Peyer's patch (tissue), 4 donors: ENCODE data around the gene ARID1B. TPM values are rescaled to one million over a fixed set of nuclear protein-coding genes. Genes with fewer than 3 reads are reported as not detected.

Experiments
- DNase-seq, 3 donors: peaks; one replicate each; pipeline ENCODE4 v3.0.0-alpha.2; 2017 to 2019
- H3K27ac ChIP-seq, 4 donors: fragments of 200-600 bp; sonication (generic); one replicate each; pipeline ENCODE4 v1.5.1; 2016 to 2019
- H3K27me3 ChIP-seq, 2 donors: fragments of 200-600 bp; sonication (generic); one replicate each; pipeline ENCODE4 v1.5.1; 2019
- H3K36me3 ChIP-seq, 3 donors: fragments of 200-600 bp; sonication (generic); one replicate each; pipeline ENCODE4 v1.5.1; 2016 to 2019
- H3K4me1 ChIP-seq, 4 donors: fragments of 200-600 bp; sonication (generic); one replicate each; pipeline ENCODE4 v1.5.1; 2016 to 2019
- H3K4me3 ChIP-seq, 4 donors: fragments of 200-600 bp; sonication (generic); 1 replicate in 3 of 4; 2 replicates in 1 of 4; pipeline ENCODE4 v1.5.1; 2016 to 2019; ENCODE audit warnings: mild to moderate bottlenecking in 1 of 4
- H3K9me3 ChIP-seq, 4 donors: fragments of 200-600 bp; sonication (generic); one replicate each; pipeline ENCODE4 v1.5.1; 2016 to 2019; ENCODE audit warnings: mild to moderate bottlenecking in 1 of 4
- CTCF ChIP-seq, 6 experiments: fragments of 450-650 bp in 4 of 6; fragments of 200-600 bp in 2 of 6; sonication (generic) in 1 of 6; IDR thresholded peaks; one replicate each; pipeline ENCODE4 v1.5.1; 2017 to 2019; ENCODE audit warnings: antibody characterized with exemption in 6 of 6, mild to moderate bottlenecking in 3 of 6, moderate library complexity in 1 of 6
- POLR2A ChIP-seq, 2 donors: fragments of 450-650 bp; IDR thresholded peaks; one replicate each; pipeline ENCODE4 v1.5.1; 2017; ENCODE audit warnings: antibody characterized with exemption in 2 of 2, mild to moderate bottlenecking in 2 of 2, moderate library complexity in 2 of 2
- total RNA-seq, 4 donors: library from RNA; depleted of rRNA; stranded (reverse); fragments of >200 nt; gene quantifications; one replicate each; pipeline ENCODE4 v1.1.0, GENCODE V29; 2016

ARID1B gene
- total RNA-seq, 4 donors from 2014 or later: 117 to 174 (median 149) TPM

GRCh38 chr6:156869980-156870398 is 92.8 kb downstream of the ARID1B start:
- no peaks in the 10 kb centered on the region for H3K9me3 ChIP-seq
- H3K27ac ChIP-seq: no peak overlapping the region
- H3K4me3 ChIP-seq: no peak overlapping the region
- H3K36me3 ChIP-seq: no peaks in the 10 kb centered on the region
- H3K27me3 ChIP-seq: no peaks in the 10 kb centered on the region
- peaks cover 0 to 14% (median 1%) of the 10 kb centered on the region in 4 donors for H3K4me1 ChIP-seq
- TF ChIP-seq POLR2A (IDR thresholded peaks at IDR 0.05) (no peak), CTCF (IDR thresholded peaks at IDR 0.05) (no peak)
- DNase-seq: no peak

GRCh38 chr6:156870924-156871539 is 93.9 kb downstream of the ARID1B start:
- H3K4me1 ChIP-seq: peaks cover 0 to 9% (median 1%) of the 10 kb centered on the region in 4 donors
- H3K27me3 ChIP-seq: no peaks in the 10 kb centered on the region
- H3K27ac ChIP-seq: no peak overlapping the region
- TF ChIP-seq CTCF (IDR thresholded peaks at IDR 0.05): no peak
- no peak for TF ChIP-seq POLR2A (IDR thresholded peaks at IDR 0.05)
- no peak for DNase-seq
- no peaks in the 10 kb centered on the region for H3K36me3 ChIP-seq
- H3K9me3 ChIP-seq: no peaks in the 10 kb centered on the region
- no peak overlapping the region for H3K4me3 ChIP-seq

- no peaks in the 10 kb centered on the region for H3K9me3 ChIP-seq
- DNase-seq: no peak
- H3K4me3 ChIP-seq: no peak overlapping the region
- no peak for TF ChIP-seq POLR2A (IDR thresholded peaks at IDR 0.05)
- TF ChIP-seq CTCF (IDR thresholded peaks at IDR 0.05): no peak
- H3K27me3 ChIP-seq: no peaks in the 10 kb centered on the region
- no peaks in the 10 kb centered on the region for H3K4me1 ChIP-seq
- H3K27ac ChIP-seq: no peak overlapping the region
- H3K36me3 ChIP-seq: no peaks in the 10 kb centered on the region
Measured at GRCh38 chr6:156872903-156873302, 95.7 kb downstream of the ARID1B start.

- H3K36me3 ChIP-seq: no peaks in the 10 kb centered on the region
- peaks cover 0 to 1% (median 0%) of the 10 kb centered on the region in 4 donors for H3K4me1 ChIP-seq
- no peak overlapping the region for H3K27ac ChIP-seq
- TF ChIP-seq CTCF (IDR thresholded peaks at IDR 0.05): no peak
- no peak overlapping the region for H3K4me3 ChIP-seq
- no peaks in the 10 kb centered on the region for H3K27me3 ChIP-seq
- DNase-seq: no peak
- H3K9me3 ChIP-seq: no peaks in the 10 kb centered on the region
Measured at GRCh38 chr6:156873654-156874380, 96.6 kb downstream of the ARID1B start.

- Histone ChIP-seq H3K4me1 (peaks cover 0 to 7% (median 0%) of the 10 kb centered on the region in 4 donors), H3K4me3 (no peak overlapping the region)
- no peak for TF ChIP-seq POLR2A (IDR thresholded peaks at IDR 0.05)
- TF ChIP-seq CTCF (IDR thresholded peaks at IDR 0.05): no peak
Measured at GRCh38 chr6:156875062-156875461, 97.9 kb downstream of the ARID1B start.

More at GRCh38 chr6:156875062-156875461, 97.9 kb downstream of the ARID1B start:
- Histone ChIP-seq H3K27ac (no peak overlapping the region), H3K27me3 (no peaks in the 10 kb centered on the region), H3K9me3 (no peaks in the 10 kb centered on the region), H3K36me3 (no peaks in the 10 kb centered on the region)
- DNase-seq: no peak
